RWPE2 (cell line): ENCODE data around the gene HACD1.
"Not testable (repeated sequence)": the region's sequence is repeated elsewhere in the genome, so short reads cannot be mapped to it uniquely, and the experiment has no call there.

Experiments used
- ATAC-seq: fragments of 200-7000 bp; cut with Tn5 transposase; 3 replicates; pipeline ENCODE4 v1.9.1; 2021; ENCODE audit warnings: low read depth
- DNase-seq: peaks from one replicate; pipeline ENCODE4 v3.0.0-alpha.2; 2020; ENCODE audit warnings: low spot score
- H3K27ac ChIP-seq: fragments of 450-650 bp; 2 replicates; pipeline ENCODE4 v1.5.1; 2017; ENCODE audit warnings: mild to moderate bottlenecking; ENCODE audit not compliant: poor library complexity, severe bottlenecking
- H3K27me3 ChIP-seq: fragments of 250-450 bp; sonication (Bioruptor Pico); 2 replicates; pipeline ENCODE4 v1.5.1; 2021; ENCODE audit warnings: mild to moderate bottlenecking, moderate library complexity; ENCODE audit not compliant: insufficient read depth, poor library complexity, severe bottlenecking
- H3K36me3 ChIP-seq: fragments of 250-450 bp; sonication (Bioruptor Pico); 2 replicates; pipeline ENCODE4 v1.5.1; 2020; ENCODE audit warnings: low read depth, mild to moderate bottlenecking, moderate library complexity
- H3K4me1 ChIP-seq: fragments of 250-450 bp; sonication (Bioruptor Pico); 2 replicates; pipeline ENCODE4 v1.5.1; 2021; ENCODE audit warnings: mild to moderate bottlenecking, moderate library complexity; ENCODE audit not compliant: insufficient read depth, poor library complexity, severe bottlenecking
- H3K4me3 ChIP-seq: fragments of 250-450 bp; sonication (Bioruptor Pico); 2 replicates; pipeline ENCODE4 v1.5.1; 2021; ENCODE audit warnings: mild to moderate bottlenecking, moderate library complexity; ENCODE audit not compliant: severe bottlenecking
- H3K9me3 ChIP-seq: fragments of 250-450 bp; sonication (Bioruptor Pico); 2 replicates; pipeline ENCODE4 v1.5.1; 2021; ENCODE audit warnings: mild to moderate bottlenecking, moderate library complexity; ENCODE audit not compliant: severe bottlenecking
- TF ChIP-seq, protein P1 (sequence below): fragments of 450-650 bp; IDR thresholded peaks from one replicate; pipeline ENCODE4 v1.5.1; 2017; ENCODE audit warnings: mild to moderate bottlenecking, moderate library complexity; ENCODE audit not compliant: poor library complexity, severe bottlenecking

HACD1 gene

DNA sequence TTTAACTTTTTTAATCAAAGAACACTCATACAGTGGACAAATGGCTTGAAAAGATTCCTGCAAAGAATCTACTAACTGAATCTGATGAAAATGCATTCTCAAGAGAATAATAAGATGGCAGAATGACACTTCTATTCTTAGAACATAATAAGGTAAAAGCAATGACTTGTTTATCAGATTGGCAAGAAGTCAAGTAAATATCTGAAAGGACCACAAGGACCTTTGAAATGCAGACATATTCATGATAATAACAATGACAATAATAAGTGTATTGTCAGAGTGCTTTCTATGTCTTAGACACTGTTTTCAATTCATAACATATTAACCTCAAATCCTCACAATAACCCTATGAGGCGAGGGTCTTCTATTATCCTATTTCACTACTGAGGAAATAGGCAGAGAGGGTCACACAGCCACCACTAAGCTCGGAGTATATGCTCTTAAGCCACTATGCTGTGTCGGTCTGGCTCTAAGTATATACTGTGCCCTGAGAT lies 10.6 kb downstream of the HACD1 start:
- Histone ChIP-seq H3K9me3 (no peaks in the 10 kb centered on the region), H3K4me1 (no peaks in the 10 kb centered on the region), H3K27me3 (no peaks in the 10 kb centered on the region), H3K36me3 (peaks cover 8% of the 10 kb centered on the region), H3K27ac (no peak overlapping the region), H3K4me3 (no peak overlapping the region)
- DNase-seq: no peak
- TF ChIP-seq, protein P1, sequence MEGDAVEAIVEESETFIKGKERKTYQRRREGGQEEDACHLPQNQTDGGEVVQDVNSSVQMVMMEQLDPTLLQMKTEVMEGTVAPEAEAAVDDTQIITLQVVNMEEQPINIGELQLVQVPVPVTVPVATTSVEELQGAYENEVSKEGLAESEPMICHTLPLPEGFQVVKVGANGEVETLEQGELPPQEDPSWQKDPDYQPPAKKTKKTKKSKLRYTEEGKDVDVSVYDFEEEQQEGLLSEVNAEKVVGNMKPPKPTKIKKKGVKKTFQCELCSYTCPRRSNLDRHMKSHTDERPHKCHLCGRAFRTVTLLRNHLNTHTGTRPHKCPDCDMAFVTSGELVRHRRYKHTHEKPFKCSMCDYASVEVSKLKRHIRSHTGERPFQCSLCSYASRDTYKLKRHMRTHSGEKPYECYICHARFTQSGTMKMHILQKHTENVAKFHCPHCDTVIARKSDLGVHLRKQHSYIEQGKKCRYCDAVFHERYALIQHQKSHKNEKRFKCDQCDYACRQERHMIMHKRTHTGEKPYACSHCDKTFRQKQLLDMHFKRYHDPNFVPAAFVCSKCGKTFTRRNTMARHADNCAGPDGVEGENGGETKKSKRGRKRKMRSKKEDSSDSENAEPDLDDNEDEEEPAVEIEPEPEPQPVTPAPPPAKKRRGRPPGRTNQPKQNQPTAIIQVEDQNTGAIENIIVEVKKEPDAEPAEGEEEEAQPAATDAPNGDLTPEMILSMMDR: no peak
- no peak for ATAC-seq

DNA sequence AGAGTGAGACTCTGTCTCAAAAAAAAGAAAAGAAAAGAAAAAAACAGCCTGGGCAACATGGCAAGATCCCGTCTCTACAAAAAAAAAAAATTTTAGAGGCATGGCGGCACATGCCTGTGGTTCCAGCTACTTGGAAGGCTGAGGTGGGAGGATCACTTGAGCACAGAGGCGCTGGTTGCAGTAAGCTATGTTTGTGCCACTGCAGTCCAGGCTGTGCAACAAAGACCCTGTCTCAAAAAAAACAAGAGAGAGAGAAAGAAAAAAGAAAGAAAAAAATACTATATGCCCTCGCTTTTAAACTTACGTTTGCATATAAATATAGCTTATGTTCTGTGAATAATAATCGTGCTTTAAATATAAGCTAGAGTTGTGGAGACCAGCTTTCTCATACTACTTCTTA lies 11.2 kb downstream of the HACD1 start:
- no peak for ATAC-seq

DNA sequence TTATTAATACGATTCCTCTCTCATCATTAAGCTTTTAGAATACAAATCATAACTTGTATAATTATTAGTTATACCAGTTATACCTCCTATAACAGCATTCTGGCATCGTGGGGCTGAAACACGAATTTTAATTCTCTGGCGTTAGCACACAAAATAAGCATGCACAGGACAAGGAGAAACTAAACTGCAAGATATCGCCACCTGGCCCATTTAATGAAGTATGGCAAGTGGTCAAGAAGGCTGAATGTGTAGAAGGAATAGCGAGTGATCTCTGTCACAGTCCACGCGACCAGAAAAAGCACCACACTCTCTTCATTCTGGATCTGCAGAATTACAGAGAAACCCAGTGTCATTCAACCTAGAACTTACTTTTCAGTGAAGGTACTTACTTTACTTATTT lies 18.1 kb downstream of the HACD1 start:
- H3K27ac ChIP-seq: no peak overlapping the region
- H3K9me3 ChIP-seq: no peaks in the 10 kb centered on the region
- H3K27me3 ChIP-seq: no peaks in the 10 kb centered on the region
- H3K4me3 ChIP-seq: no peak overlapping the region
- no peak for DNase-seq
- H3K36me3 ChIP-seq: peaks cover 24% of the 10 kb centered on the region
- TF ChIP-seq, protein P1: peak; percentile 65
- no peaks in the 10 kb centered on the region for H3K4me1 ChIP-seq
- peak; percentile 60; the same call in 2 of the 3 replicates for ATAC-seq

More for the DNA sequence above, 11.2 kb downstream of the HACD1 start:
- Histone ChIP-seq H3K27me3 (no peaks in the 10 kb centered on the region), H3K9me3 (no peaks in the 10 kb centered on the region), H3K27ac (no peak overlapping the region), H3K4me3 (no peak overlapping the region), H3K4me1 (no peaks in the 10 kb centered on the region), H3K36me3 (peaks cover 8% of the 10 kb centered on the region)
- DNase-seq: no peak
- TF ChIP-seq, protein P1: no peak

DNA sequence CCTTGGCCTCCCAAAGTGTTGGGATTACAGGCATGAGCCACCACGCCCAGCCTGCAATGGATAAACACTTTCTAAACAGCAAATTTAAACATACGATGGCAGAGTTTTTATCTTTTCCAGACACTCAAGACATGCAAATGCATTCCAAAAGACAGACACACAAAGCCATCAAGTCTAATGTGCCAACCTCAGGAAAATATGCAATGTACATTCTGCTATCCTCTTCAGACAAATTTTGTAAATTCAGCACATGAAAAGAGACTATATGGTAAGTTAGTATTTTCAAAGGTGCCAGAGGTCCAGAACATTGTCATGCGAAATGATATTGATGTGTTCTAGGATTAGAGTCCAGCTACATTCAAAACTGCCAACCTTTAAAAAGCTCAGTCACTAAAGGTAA lies 19.8 kb downstream of the HACD1 start:
- TF ChIP-seq, protein P1: no peak
- Histone ChIP-seq H3K27ac (no peak overlapping the region), H3K27me3 (no peaks in the 10 kb centered on the region), H3K4me3 (no peak overlapping the region), H3K4me1 (no peaks in the 10 kb centered on the region), H3K36me3 (peaks cover 23% of the 10 kb centered on the region), H3K9me3 (no peaks in the 10 kb centered on the region)
- ATAC-seq: no peak
- DNase-seq: no peak

DNA sequence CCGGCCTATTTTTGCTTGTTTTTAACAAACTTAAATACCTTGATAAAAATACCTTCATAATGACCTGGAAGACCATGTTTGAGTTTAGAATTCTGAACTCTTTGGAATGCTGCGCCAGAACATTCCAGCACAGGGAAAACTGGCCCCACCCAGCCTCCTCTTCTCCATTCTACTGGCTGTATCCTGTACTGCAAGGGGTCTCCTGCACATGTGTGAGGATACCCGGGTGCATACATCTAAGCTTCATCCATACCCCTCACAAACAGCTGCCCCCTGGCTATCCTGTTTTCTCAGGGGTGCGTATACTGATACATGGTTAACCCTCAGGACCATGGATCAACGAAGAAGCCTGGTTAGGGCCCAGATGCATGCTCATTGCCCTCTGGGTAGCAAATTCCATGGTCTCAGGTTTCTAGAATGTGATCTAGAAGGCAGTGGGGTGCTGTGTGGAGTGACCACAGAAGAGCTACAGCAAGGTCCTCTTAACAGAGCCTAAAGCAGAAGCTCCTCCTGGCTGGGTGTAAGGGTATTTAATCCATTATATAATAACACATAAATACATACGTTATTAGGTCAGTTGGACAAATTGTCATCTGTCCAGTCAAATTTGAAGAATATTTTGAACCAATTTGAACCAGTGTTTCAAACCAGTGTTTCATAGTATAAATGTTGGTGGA lies 26.1 kb downstream of the HACD1 start:
- H3K4me3 ChIP-seq: no peak overlapping the region
- TF ChIP-seq, protein P1: no peak
- H3K36me3 ChIP-seq: peaks cover 9% of the 10 kb centered on the region
- H3K4me1 ChIP-seq: no peaks in the 10 kb centered on the region
- H3K27me3 ChIP-seq: no peaks in the 10 kb centered on the region
- no peak overlapping the region for H3K27ac ChIP-seq
- ATAC-seq: no peak
- no peak for DNase-seq
- no peaks in the 10 kb centered on the region for H3K9me3 ChIP-seq

DNA sequence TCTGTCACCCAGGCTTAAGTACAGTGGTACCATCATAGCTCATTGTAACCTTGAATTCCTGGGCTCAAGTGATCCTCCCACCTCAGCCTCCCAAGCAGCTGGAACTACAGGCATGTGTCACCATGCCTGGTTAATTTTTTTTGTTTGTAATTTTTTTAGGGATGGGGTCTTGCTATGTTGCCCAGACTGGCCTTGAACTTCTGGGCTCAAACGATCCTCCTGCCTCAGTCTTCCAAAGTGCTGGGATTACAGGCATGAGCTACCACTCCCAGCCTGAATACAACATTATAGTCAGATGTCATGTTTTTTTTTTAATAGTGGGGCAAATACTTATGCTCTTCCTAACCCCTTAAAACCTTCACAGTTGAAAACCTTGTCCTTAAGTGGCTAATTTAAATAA lies 27.9 kb downstream of the HACD1 start:
- not testable (repeated sequence) for H3K36me3 ChIP-seq, DNase-seq, H3K4me3 ChIP-seq, H3K27ac ChIP-seq, H3K4me1 ChIP-seq, ATAC-seq, H3K9me3 ChIP-seq, H3K27me3 ChIP-seq
